SJCRH30 (cell line): Measurements from ENCODE around the gene NPHP3. TPM values are rescaled to one million over a fixed set of nuclear protein-coding genes. Genes with fewer than 3 reads are reported as not detected.
A peak's percentile ranks its signal among the peaks of the same experiment; 100 is the strongest.

Source experiments
- DNase-seq, 2 experiments: peaks; one replicate each; pipeline ENCODE4 v3.0.0-alpha.2; 2015 to 2020
- H3K27ac ChIP-seq: fragments of 250-450 bp; sonication (Bioruptor Pico); 2 replicates; pipeline ENCODE4 v1.5.1; 2020; ENCODE audit warnings: mild to moderate bottlenecking, moderate library complexity
- H3K27me3 ChIP-seq: fragments of 250-450 bp; sonication (Bioruptor Pico); 2 replicates; pipeline ENCODE4 v1.5.1; 2020; ENCODE audit warnings: mild to moderate bottlenecking, moderate library complexity
- H3K36me3 ChIP-seq: fragments of 250-450 bp; sonication (Bioruptor Pico); 2 replicates; pipeline ENCODE4 v1.5.1; 2020; ENCODE audit warnings: mild to moderate bottlenecking, moderate library complexity
- H3K4me1 ChIP-seq: fragments of 250-450 bp; sonication (Bioruptor Pico); 2 replicates; pipeline ENCODE4 v1.5.1; 2020; ENCODE audit warnings: mild to moderate bottlenecking, moderate library complexity
- H3K4me3 ChIP-seq: fragments of 250-450 bp; sonication (Bioruptor Pico); 2 replicates; pipeline ENCODE4 v1.5.1; 2020; ENCODE audit warnings: mild to moderate bottlenecking, moderate library complexity
- H3K9me3 ChIP-seq: fragments of 250-450 bp; sonication (Bioruptor Pico); replicated peaks from 2 replicates; pipeline ENCODE4 v1.5.1; 2020; ENCODE audit warnings: mild to moderate bottlenecking, moderate library complexity
- total RNA-seq: library from RNA; depleted of rRNA; stranded (reverse); fragments of >200 nt; shearing (Covaris generic); gene quantifications from 2 replicates; pipeline ENCODE4 v1.2.3, GENCODE V29; 2014

The NPHP3 gene
- total RNA-seq, 1 experiment from 2014 or later: 28.5 TPM

DNA sequence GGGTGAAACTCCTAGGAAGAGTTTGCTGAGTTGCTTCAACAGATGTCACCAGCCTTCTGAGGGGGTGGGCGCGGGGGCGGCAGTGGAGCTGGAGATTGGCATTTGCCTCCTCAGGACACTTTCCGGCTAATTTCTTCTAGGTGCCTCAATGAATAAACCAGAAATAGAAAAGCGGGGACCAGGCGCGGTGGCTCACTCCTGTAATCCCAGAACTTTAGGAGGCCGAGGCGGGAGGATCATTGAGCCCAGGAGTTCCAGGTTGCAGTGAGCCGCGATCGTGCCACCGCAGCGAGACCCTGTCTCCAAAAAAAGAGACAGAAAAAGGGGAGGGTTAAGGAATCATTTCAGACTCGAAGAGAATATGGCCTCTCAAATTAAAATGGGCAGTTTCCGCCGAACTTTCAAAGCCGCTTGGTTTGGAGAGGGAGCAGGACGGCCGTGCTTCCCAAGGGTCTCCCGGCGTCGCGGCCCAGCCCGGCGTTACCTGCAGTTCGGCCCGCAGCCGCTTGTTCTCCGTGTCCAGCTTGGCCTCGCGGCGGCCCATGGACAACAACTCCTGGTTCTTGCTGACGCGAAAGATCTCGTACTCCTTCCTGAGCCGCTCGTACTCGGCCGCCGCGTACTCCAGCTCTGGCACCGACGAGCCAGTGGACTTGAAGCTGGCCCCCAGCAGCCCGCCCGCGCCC is 587 bp downstream of the NPHP3 start:
- Histone ChIP-seq H3K27me3 (no peaks in the 10 kb centered on the region), H3K4me1 (peaks cover 14% of the 10 kb centered on the region), H3K36me3 (peaks cover 12% of the 10 kb centered on the region; the same call in 1 of the 2 replicates), H3K9me3 (no peaks in the 10 kb centered on the region), H3K27ac (peak overlapping the region; percentile 52; the same call in 1 of the 2 replicates), H3K4me3 (peak overlapping the region; percentile 92)
- peak; percentile 74 to 76 for DNase-seq

DNA sequence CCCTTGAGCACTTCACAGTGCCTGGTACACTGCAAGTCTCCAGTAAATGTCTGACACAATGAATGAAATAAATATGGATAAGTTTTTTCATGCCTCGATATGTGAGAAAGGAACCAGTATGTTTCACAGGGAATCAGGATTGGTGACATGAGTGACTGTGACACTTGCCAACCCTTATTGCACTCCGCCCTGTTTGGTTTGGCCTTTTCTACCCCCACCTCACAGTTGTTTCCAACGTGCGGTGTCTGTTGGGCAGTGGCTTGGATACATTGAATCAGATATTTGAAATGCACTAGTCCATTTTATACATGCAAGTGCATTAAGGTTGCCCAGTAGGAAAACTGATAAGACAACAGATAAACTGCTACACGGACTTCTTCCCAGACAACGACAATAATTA is 2.0 kb downstream of the NPHP3 start:
- Histone ChIP-seq H3K4me1 (peaks cover 14% of the 10 kb centered on the region), H3K4me3 (no peak overlapping the region), H3K27ac (no peak overlapping the region), H3K27me3 (no peaks in the 10 kb centered on the region), H3K36me3 (peaks cover 17% of the 10 kb centered on the region), H3K9me3 (no peaks in the 10 kb centered on the region)
- no peak for DNase-seq

DNA sequence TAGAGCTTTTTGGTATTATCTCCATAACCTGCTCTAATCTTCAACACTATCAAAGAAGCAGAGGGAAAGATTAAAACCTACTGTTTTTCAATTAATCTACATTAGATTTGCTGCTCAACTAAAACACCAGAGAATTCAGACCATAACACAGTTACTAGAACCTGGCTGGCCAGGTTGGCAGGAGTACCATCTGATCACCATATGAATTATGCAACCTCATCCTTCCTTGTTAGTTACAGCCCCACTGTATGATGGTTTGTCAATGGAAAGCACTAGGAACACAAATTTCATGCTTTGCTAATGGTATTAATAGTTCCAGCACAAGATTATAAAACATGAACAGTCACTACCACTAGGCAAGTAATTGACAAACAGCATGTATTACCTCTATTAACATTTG is 5.8 kb downstream of the NPHP3 start:
- no peak overlapping the region for H3K27ac ChIP-seq
- peaks cover 9% of the 10 kb centered on the region; the same call in 1 of the 2 replicates for H3K4me1 ChIP-seq
- no peaks in the 10 kb centered on the region for H3K9me3 ChIP-seq
- H3K36me3 ChIP-seq: peaks cover 30% of the 10 kb centered on the region
- H3K27me3 ChIP-seq: no peaks in the 10 kb centered on the region
- no peak for DNase-seq
- no peak overlapping the region for H3K4me3 ChIP-seq

DNA sequence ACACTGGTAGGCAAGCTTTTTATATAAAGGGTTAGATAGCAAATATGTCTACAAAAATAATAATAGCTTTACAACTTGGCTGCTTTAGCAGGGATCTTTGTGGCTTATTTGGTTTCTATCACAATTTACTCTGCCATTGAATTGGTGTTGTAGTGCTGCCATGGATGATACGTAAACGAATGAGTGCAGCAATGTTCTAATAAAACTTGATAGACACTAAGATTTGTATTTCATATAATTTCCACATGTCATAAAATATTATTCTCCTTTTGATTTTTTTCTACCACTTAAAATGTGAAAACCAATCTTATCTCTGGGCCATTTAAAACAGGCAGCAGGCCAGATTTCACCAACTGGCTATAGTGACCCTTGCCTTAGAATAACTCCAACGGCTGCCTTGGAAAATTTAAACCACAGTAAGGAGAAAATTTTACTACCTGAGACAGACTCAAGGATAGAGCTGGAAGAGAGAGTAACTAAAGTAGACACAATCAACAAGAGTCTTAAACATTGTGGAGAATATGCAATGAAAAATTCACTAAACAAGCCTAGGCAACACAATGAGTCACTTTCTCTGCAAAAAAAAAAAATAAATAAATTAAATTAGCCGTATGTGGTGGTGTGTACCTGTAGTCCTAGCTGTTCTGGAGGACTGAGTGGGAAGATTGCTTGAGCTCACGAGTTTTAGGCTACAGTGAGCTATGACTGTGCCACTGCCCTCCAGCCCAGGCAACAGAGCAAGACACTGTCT is 8.1 kb downstream of the NPHP3 start:
- Histone ChIP-seq H3K9me3 (no peaks in the 10 kb centered on the region), H3K4me1 (no peaks in the 10 kb centered on the region), H3K36me3 (peaks cover 35% of the 10 kb centered on the region), H3K4me3 (no peak overlapping the region), H3K27ac (no peak overlapping the region), H3K27me3 (no peaks in the 10 kb centered on the region)
- no peak for DNase-seq

DNA sequence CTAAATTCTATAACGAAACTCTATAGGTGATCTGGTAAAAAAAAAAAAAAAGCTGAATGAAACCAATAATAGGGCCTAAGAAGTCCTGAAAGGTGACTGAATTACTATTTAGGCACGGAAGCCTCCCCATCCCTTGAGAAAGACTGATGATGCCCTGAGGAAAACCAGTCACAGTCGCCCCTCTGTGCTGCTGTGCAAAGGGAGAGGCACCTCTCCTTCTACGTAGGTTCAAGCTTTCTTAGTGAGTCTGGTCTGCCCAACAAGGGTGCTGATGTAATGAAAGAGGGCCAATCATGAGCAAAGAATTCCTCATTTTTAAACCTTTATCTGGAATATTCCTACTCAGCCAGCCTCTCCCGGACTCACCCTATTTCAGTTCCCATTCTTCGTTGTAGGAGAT is 11.9 kb downstream of the NPHP3 start:
- Histone ChIP-seq H3K4me3 (no peak overlapping the region), H3K36me3 (peaks cover 33% of the 10 kb centered on the region), H3K9me3 (no peaks in the 10 kb centered on the region), H3K4me1 (no peaks in the 10 kb centered on the region), H3K27ac (no peak overlapping the region), H3K27me3 (no peaks in the 10 kb centered on the region)
- DNase-seq: no peak

DNA sequence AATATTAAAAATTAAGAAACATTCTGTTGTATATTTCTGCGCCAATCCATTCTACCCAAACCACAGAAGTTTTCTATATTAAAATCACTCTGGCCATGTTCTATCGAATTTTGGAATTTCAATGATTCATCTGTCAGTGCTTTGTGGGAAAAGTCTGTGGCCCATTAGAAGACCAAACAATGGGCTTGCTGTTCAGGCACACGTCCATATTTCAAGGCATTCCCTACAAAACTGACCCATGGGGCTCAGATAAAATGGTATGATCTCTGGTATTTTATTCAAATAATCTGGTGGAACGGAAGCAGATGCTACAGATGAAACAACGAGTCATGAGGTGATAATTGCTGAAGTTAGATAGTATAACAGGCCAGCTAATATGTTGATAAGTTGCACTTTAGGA is 12.4 kb downstream of the NPHP3 start:
- H3K4me3 ChIP-seq: no peak overlapping the region
- H3K4me1 ChIP-seq: no peaks in the 10 kb centered on the region
- H3K36me3 ChIP-seq: peaks cover 33% of the 10 kb centered on the region
- H3K9me3 ChIP-seq: no peaks in the 10 kb centered on the region
- no peak for DNase-seq
- H3K27me3 ChIP-seq: no peaks in the 10 kb centered on the region
- H3K27ac ChIP-seq: no peak overlapping the region

- no peak for DNase-seq
- Histone ChIP-seq H3K27ac (no peak overlapping the region), H3K4me1 (no peaks in the 10 kb centered on the region), H3K27me3 (no peaks in the 10 kb centered on the region), H3K36me3 (peaks cover 45% of the 10 kb centered on the region), H3K9me3 (no peaks in the 10 kb centered on the region), H3K4me3 (no peak overlapping the region)
Observed at GRCh38 chr3:132703733-132704132, 18.5 kb downstream of the NPHP3 start.

DNA sequence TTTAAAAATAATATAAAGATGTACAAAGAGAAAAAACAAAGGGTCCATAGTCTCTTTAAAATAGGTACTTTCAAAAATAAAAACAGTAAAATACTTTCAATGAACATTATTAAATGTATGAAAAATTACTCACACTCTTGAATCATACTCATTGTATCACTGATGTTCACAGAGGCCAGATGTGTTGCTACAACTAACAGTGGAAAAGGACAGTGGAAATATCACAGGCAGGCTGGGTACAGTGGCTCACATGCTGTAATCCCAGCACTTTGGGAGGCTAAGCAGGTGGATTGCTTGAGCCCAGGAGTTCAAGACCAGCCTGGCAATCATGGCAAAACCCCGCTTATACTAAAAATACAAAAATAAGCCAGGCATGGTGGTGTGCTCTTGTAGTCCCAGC is 26.8 kb downstream of the NPHP3 start:
- Histone ChIP-seq H3K36me3 (peaks cover 57% of the 10 kb centered on the region), H3K4me1 (no peaks in the 10 kb centered on the region), H3K27me3 (no peaks in the 10 kb centered on the region), H3K27ac (no peak overlapping the region), H3K9me3 (no peaks in the 10 kb centered on the region), H3K4me3 (no peak overlapping the region)
- DNase-seq: no peak

DNA sequence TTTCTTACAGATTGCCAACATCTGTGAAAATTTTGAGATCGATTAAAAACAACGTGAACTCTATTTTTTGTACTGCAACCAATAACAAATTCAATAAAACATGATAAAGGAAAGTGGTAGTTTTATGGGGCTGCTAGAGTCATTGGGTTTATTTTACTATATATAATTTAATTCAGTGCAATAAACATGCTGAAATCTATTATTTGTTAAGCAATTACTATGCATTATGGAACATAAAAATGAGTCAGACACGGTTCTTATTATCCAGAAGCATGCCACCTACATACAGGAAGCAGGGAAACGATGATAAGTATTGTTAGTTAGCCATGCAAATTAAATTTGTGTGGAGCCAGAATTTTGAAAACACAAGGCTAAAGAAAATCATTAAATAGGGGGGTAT is 27.2 kb downstream of the NPHP3 start:
- no peak overlapping the region for H3K4me3 ChIP-seq
- no peaks in the 10 kb centered on the region for H3K27me3 ChIP-seq
- no peak overlapping the region for H3K27ac ChIP-seq
- H3K4me1 ChIP-seq: no peaks in the 10 kb centered on the region
- peaks cover 57% of the 10 kb centered on the region for H3K36me3 ChIP-seq
- H3K9me3 ChIP-seq: no peaks in the 10 kb centered on the region
- DNase-seq: no peak

DNA sequence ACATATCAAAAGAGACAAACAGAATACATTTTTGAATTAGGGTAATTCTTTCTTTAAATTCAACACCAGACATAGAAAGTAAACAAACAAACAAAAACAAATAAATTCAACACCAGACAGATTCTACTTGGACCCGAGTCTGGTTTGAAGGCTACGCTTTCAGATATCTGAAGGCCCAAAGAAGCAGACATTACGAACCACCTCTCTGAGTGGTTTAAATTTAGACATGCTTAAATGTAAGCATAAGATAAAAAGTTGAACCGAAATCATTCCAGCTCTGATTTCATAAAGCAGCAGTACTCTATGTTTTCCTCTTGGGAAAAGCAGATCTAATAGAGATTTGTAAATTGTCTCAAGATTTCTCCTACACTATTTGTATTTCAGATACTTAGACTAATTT is 32.2 kb downstream of the NPHP3 start:
- DNase-seq: no peak
- Histone ChIP-seq H3K9me3 (no peaks in the 10 kb centered on the region), H3K27me3 (no peaks in the 10 kb centered on the region), H3K36me3 (peaks cover 62% of the 10 kb centered on the region), H3K4me3 (no peak overlapping the region), H3K27ac (no peak overlapping the region), H3K4me1 (no peaks in the 10 kb centered on the region)

GRCh38 chr3:132682201-132682600 is 40.0 kb downstream of the NPHP3 start:
- Histone ChIP-seq H3K4me1 (no peaks in the 10 kb centered on the region), H3K36me3 (peaks cover 54% of the 10 kb centered on the region), H3K27ac (no peak overlapping the region), H3K4me3 (no peak overlapping the region), H3K27me3 (no peaks in the 10 kb centered on the region), H3K9me3 (no peaks in the 10 kb centered on the region)
- no peak for DNase-seq

GRCh38 chr3:132681421-132681820 is 40.8 kb downstream of the NPHP3 start:
- no peaks in the 10 kb centered on the region for H3K9me3 ChIP-seq
- DNase-seq: no peak
- H3K4me1 ChIP-seq: no peaks in the 10 kb centered on the region
- no peaks in the 10 kb centered on the region for H3K27me3 ChIP-seq
- H3K36me3 ChIP-seq: peaks cover 58% of the 10 kb centered on the region
- no peak overlapping the region for H3K4me3 ChIP-seq
- no peak overlapping the region for H3K27ac ChIP-seq

DNA sequence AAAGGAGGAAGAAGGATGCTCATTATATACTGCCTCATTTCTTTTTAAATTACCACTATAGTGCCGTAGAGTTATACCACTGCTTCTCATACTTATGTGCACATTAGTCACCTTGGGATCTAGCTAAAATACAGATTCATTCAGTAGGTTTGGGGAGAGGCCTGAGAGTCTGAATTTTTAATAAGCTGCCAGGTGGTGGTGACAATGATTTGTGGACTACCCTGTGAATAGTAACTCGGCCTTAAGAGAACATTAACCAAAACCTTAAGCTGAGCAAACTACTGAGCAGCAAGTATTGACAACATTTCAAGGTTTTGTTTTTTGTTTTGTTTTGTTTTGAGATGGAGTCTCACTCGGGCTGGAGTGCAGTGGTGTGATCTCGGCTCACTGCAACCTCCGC is 42.3 kb downstream of the NPHP3 start:
- H3K9me3 ChIP-seq: no peaks in the 10 kb centered on the region
- H3K27me3 ChIP-seq: no peaks in the 10 kb centered on the region
- H3K36me3 ChIP-seq: peaks cover 70% of the 10 kb centered on the region
- peak in 1 of 2 experiments; percentile 15 for DNase-seq
- no peak overlapping the region for H3K27ac ChIP-seq
- no peaks in the 10 kb centered on the region for H3K4me1 ChIP-seq
- no peak overlapping the region for H3K4me3 ChIP-seq

- H3K4me1 ChIP-seq: no peaks in the 10 kb centered on the region
- H3K4me3 ChIP-seq: no peak overlapping the region
- H3K36me3 ChIP-seq: peaks cover 70% of the 10 kb centered on the region
- no peaks in the 10 kb centered on the region for H3K27me3 ChIP-seq
- no peak overlapping the region for H3K27ac ChIP-seq
- DNase-seq: no peak
- no peaks in the 10 kb centered on the region for H3K9me3 ChIP-seq
Observed at GRCh38 chr3:132675408-132675807, 46.8 kb downstream of the NPHP3 start.

- Histone ChIP-seq H3K9me3 (no peaks in the 10 kb centered on the region), H3K27ac (no peak overlapping the region), H3K4me3 (no peak overlapping the region), H3K27me3 (no peaks in the 10 kb centered on the region), H3K36me3 (peaks cover 46% of the 10 kb centered on the region), H3K4me1 (no peaks in the 10 kb centered on the region)
- DNase-seq: no peak
Observed at GRCh38 chr3:132669256-132669777, 52.9 kb downstream of the NPHP3 start.
